ENCODE data around the gene MNDA.

GRCh38 chr1:158818560-158818959 lies 12.6 kb upstream of the MNDA start:
- TF ChIP-seq CTCF (IDR thresholded peaks at IDR 0.05; ENCODE audit: poor library complexity), result no peak
- TF ChIP-seq EZH2phosphoT487 (IDR thresholded peaks at IDR 0.05; ENCODE audit: low read depth, severe bottlenecking, unreplicated experiment), result no peak
- no peak for TF ChIP-seq EZH2 (IDR thresholded peaks at IDR 0.05; ENCODE audit: borderline replicate concordance)
